Measurements from ENCODE around the gene DCLRE1C. TPM values are rescaled to one million over a fixed set of nuclear protein-coding genes. Genes with fewer than 3 reads are reported as not detected.
A peak's percentile ranks its signal among the peaks of the same experiment; 100 is the strongest.
"Not testable (repeated sequence)": the region's sequence is repeated elsewhere in the genome, so short reads cannot be mapped to it uniquely, and the experiment has no call there.

DCLRE1C gene
- polyA plus RNA-seq, 5 donors = 14.6 to 22.6 (median 22.3) TPM

DNA sequence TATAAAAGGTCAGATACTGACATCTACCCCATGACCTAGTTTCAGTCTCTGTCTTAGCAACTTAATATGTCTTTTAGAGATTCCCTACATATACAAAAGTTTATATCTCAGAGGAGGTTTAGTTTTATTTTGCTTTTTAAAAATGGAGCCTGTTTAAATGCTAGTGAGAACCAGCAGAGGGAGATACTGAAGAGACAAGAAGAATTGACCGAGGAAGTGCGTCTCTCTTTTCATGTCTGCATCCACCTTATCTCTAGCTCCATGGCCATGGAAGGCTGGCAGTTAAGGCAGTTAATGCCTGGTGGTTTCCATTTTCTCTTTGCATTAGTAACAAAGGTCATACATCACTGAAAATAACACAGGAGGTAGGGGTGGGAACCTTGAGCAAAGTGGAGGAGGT lies 64.6 kb downstream of the DCLRE1C start:
- DNase-seq = no peak

DNA sequence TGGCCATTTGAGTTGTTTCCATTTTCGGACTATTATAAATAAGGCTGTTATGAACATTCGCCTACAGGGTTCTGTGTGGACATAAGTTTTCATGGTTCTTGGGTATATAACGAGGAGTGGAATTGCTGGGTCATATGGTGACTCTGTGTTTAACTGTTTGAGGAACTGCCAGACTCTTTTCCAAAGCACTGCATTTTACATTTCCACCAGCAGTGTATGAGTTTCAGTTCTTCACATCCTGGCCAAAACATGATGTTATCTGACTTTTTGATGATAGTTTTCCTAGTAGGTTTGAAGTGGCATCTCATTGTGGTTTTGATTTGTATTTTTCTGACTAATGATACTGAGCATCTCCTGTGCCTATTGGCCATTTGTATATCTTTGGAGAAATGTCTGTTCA lies 69.8 kb downstream of the DCLRE1C start:
- no peak for DNase-seq

DNA sequence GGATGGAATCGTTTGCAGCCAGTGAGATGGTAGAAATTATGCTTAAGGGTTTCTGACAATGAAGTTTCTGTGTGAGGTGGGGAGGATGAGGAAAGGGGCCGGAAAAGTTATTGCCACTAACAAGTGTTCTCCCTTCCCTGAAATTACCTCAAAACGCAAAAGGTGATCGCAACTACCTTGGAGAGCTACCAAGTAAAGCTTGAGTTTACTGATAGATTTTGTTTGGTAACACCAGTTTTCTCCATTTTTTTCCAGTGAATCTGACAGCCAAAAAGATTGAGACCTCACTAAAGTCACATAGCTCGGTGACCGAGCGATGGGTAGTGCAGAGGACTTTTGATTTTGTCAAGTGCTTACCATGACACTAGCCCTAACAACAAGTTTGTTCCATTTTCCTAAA lies 73.7 kb downstream of the DCLRE1C start:
- peak in 1 of 2 donors; percentile 2 for DNase-seq

DNA sequence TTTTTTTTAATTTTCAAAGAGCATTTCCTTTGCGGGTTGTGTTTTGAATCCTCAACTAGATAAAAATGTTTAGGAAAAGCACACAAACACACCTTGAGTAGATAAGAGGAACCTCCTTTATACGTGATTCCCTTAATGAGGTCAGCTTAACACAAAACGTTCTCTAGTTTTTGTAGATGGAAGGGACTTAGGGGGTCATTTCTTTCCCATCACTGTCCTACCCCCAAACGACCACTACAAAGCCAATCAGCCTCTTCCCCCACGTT lies 74.0 kb downstream of the DCLRE1C start:
- no peak for DNase-seq

- DNase-seq = peak; percentile 36 to 56
These were observed 74.6 kb downstream of the DCLRE1C start for GRCh38 chr10:14879124-14879927.

- peak; percentile 97 to 98 for DNase-seq
These were observed 75.4 kb downstream of the DCLRE1C start, which contains the start of gene SUV39H2 for GRCh38 chr10:14878266-14879123. SUV39H2 (plus strand) TSS chr10:14878866; CDS start chr10:14878889, 23 bp downstream.

DNA sequence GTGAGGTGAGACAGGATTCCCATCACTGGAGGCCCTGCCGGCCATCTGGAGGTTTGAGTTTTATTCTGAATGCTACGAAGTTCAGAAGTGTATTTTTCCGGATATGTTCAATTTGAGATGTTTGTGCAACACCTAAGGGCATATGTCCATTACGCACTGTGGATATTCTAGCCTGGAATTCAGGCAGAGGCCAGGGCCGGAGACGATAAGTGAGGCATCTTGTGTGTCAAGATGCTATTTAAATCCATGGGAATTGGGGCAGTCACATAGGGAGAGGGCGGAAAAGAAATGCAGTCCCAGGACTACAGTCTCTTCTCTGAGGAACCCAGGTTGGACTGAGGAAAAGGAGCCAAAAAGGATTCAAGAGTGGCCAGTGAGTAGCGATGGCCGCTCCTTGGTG lies 77.1 kb downstream of the DCLRE1C start:
- no peak for DNase-seq

GRCh38 chr10:14875941-14876340 lies 78.0 kb downstream of the DCLRE1C start:
- no peak for DNase-seq

DNA sequence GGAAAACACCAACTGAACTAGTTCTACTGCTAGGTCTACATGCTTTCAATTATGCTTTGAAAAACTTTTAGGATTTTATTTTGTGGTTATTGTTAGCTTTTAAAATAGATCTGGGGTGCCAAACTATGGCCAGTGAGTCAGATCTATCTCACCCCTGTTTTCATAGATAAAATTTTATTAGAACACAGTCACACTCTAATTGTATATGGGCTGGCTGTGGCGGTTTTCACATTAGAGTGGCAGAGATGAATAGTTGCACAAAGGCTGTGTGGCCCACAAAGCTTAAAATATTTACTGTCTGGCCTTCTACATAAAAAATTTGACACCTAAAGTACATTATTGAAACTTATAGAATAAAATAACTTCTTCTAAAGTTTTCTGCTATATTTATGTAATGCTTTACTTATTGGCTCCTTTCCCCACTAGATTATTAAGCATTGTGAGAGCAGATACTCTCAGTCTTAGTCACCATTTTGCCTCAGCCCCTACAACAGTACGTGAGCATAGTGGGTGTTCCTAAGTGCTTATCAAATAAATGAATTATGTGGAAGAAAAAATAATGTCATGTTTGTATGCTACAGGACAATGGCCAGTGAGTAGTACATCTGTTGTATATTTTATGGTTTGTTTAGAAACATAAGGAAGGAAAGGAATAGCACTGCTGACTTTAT lies 80.7 kb downstream of the DCLRE1C start:
- no peak for DNase-seq

DNA sequence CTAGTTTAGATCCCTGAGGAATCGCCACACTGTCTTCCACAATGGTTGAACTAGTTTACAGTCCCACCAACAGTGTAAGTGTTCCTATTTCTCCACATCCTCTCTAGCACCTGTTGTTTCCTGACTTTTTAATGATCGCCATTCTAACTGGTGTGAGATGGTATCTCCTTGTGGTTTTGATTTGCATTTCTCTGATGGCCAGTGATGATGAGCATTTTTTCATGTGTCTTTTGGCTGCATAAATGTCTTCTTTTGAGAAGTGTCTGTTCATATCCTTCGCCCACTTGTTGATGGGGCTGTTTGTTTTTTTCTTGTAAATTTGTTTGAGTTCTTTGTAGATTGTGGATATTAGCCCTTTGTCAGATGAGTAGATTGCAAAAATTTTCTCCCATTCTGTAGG lies 89.0 kb downstream of the DCLRE1C start:
- DNase-seq = not testable (repeated sequence)

DNA sequence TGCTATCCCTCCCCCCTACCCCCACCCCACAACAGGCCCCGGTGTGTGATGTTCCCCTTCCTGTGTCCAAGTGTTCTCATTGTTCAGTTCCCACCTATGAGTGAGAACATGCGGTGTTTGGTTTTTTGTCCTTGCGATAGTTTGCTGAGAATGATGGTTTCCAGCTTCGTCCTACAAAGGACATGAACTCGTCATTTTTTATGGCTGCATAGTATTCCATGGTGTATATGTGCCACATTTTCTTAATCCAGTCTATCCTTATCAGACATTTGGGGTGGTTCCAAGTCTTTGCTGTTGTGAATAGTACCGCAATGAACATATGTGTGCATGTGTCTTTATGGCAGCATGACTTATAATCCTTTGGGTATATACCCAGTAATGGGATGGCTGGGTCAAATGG lies 89.4 kb downstream of the DCLRE1C start:
- not testable (repeated sequence) for DNase-seq

- DNase-seq = no peak
These were observed 93.1 kb downstream of the DCLRE1C start for GRCh38 chr10:14860791-14861190.

GRCh38 chr10:14859775-14860174 lies 94.1 kb downstream of the DCLRE1C start:
- peak in 1 of 2 donors; percentile 8 for DNase-seq

- DNase-seq = no peak
These were observed 94.9 kb downstream of the DCLRE1C start for GRCh38 chr10:14859043-14859442.

- no peak for DNase-seq
These were observed 95.4 kb downstream of the DCLRE1C start for GRCh38 chr10:14858338-14858960.

DNA sequence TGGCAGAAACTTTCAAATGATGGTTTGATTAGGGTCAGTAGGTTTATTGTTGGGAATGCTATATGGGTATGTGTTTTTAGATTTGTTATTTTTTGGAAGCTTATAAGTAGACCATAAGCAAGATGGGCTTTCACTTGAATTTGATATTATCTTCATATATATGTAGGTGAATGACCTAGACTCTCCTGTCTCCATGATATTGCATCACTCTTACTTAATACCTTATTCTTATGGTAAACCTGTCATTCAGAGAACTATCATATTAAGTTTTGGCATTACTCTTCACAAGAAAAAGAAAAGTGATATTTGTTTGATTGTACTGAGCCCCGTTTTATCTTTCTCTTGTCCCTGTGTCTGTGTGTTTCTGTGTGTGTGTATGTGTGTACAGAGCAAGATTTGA lies 98.4 kb downstream of the DCLRE1C start:
- no peak for DNase-seq

GRCh38 chr10:14852236-14852635 lies 101.7 kb downstream of the DCLRE1C start:
- DNase-seq = no peak

Other genes with a start within 250 kb of the DCLRE1C start
- 100 to 1,000 TPM in 1 of 5 donors, 10 to 100 TPM in 4; 56.0 to 102 (median 87.1) TPM for gene FAM107B, start 179.2 kb downstream of the DCLRE1C start, polyA plus RNA-seq (ENCODE audit: insufficient read depth in 1 of 5, insufficient read length in 5 of 5, low replicate concordance in 1 of 5)
- 1 to 10 TPM; 3.2 to 4.4 (median 3.5) TPM for gene CDNF, start 116.1 kb downstream of the DCLRE1C start, polyA plus RNA-seq (ENCODE audit: insufficient read depth in 1 of 5, insufficient read length in 5 of 5, low replicate concordance in 1 of 5)
- gene HSPA14, start 115.8 kb downstream of the DCLRE1C start, polyA plus RNA-seq (ENCODE audit: insufficient read depth in 1 of 5, insufficient read length in 5 of 5, low replicate concordance in 1 of 5) = 10 to 100 TPM; 15.7 to 24.5 (median 21.2) TPM
- gene MSANTD7, start 115.8 kb downstream of the DCLRE1C start, polyA plus RNA-seq (ENCODE audit: insufficient read depth in 1 of 5, insufficient read length in 5 of 5, low replicate concordance in 1 of 5) = 10 to 100 TPM; 15.5 to 18.0 (median 17.7) TPM
- 10 to 100 TPM; 13.0 to 26.7 (median 17.0) TPM for gene SUV39H2, start 75.2 kb downstream of the DCLRE1C start, polyA plus RNA-seq (ENCODE audit: insufficient read depth in 1 of 5, insufficient read length in 5 of 5, low replicate concordance in 1 of 5)
- 1 to 10 TPM in 4 of 5 donors, under 1 TPM in 1; 0.34 to 2.4 (median 1.4) TPM for gene MEIG1, start 5.3 kb upstream of the DCLRE1C start, polyA plus RNA-seq (ENCODE audit: insufficient read depth in 1 of 5, insufficient read length in 5 of 5, low replicate concordance in 1 of 5)
- gene OLAH, start 89.8 kb upstream of the DCLRE1C start, polyA plus RNA-seq (ENCODE audit: insufficient read depth in 1 of 5, insufficient read length in 5 of 5, low replicate concordance in 1 of 5) = under 1 TPM in 4 of 5 donors, not detected in 1; 0.14 to 0.45 (median 0.18) TPM
- 1 to 10 TPM; 3.7 to 7.7 (median 5.0) TPM for gene ACBD7, start 134.7 kb upstream of the DCLRE1C start, polyA plus RNA-seq (ENCODE audit: insufficient read depth in 1 of 5, insufficient read length in 5 of 5, low replicate concordance in 1 of 5)
- gene RPP38, start 143.3 kb upstream of the DCLRE1C start, polyA plus RNA-seq (ENCODE audit: insufficient read depth in 1 of 5, insufficient read length in 5 of 5, low replicate concordance in 1 of 5) = 10 to 100 TPM; 25.1 to 28.4 (median 26.0) TPM
- 10 to 100 TPM; 27.2 to 41.1 (median 32.7) TPM for gene NMT2, start 214.6 kb upstream of the DCLRE1C start, polyA plus RNA-seq (ENCODE audit: insufficient read depth in 1 of 5, insufficient read length in 5 of 5, low replicate concordance in 1 of 5)